GM18519 (cell line): ENCODE data around the gene CDCA7L.
A peak's percentile ranks its signal among the peaks of the same experiment; 100 is the strongest.
"Not testable (repeated sequence)": the region's sequence is repeated elsewhere in the genome, so short reads cannot be mapped to it uniquely, and the experiment has no call there.

Experiments used
- ATAC-seq: cut with Tn5 transposase; IDR thresholded peaks from one replicate; pipeline ENCODE4 v1.9.1; 2021; ENCODE audit warnings: mild to moderate bottlenecking, moderate library complexity; ENCODE audit not compliant: unreplicated experiment, low FRiP score

The CDCA7L gene

DNA sequence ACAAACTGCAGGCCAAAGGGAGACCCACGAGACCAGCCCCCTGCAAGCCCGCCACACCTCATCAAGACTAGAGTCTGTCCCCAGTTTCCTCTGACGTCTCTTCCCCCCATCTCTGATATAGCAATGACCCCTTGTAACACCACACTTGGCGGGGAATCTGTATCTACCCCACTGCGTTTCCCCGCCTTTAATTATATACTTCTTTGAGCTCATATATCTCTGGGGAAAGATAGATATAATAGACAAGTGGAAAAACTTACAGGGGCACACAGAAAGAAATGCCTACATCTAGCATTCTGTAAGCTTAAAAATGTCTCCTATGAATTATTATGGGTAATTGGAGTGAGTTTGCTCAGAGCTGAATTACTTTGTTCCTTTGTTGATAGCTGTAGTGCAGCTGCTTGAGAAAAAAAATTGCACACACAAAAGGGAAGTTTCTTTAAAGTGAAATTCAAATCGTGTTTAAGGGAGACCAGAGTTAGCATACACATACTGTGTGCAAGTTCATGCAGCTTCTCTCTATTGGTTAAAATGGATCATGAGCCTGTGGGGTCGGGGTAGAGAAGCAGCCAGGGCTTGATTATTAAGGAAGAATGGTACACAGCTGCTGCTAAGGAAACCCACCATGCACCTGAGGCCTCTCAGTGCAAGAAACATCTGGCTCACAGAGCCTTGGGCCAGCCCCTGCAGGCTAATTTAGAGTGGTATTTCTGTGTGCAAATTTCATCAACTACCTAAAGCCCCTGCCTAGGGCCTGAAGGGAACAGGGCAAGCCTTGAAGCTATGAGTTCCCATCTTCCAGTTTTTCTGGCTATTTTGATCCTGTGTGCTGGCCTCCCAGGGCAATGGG lies 32.5 kb downstream of the CDCA7L start:
- ATAC-seq = no peak

DNA sequence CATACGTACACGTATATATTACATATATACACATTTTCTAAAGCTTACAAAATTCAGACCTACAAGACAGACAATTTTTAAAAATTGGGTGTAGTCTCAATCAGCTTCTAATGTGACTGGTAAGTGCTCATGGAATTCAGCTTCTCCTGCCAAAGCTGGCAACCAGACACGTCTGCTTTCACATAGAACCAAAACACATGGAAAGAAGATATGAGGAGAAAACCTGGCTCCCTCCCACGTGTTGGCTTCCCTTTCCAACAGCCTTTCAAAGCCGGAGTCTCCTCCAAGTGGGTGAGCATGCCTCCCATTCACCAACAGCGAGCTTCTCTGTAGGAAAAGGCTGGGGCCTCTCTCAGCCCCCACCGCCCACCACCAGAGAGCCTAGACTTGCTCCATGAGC lies 33.4 kb downstream of the CDCA7L start:
- ATAC-seq = no peak

DNA sequence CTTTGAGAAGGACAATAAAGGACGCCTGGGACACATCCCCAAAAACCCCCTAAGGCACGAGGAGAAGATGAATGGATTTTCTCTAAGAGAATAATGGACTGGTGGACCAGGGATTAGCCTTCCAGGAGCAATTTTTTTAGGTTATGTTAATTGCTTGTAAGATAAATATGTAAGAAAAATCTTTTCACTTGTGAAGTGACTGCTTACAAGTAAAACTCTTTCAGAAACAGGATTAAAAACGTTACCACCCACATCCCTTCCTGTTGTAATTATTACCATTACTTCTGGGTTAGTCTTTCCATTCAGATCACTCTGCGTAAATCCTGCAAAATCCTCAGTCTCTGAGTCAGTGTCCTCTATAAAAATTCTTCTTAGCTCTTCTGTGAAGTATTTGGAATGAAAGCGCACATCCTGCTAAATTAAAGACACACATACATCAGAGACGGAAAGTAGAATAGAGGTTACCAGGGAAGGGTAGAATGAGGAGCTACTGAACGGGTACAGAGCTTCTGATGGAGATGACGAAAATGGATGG lies 34.3 kb downstream of the CDCA7L start:
- ATAC-seq = no peak

DNA sequence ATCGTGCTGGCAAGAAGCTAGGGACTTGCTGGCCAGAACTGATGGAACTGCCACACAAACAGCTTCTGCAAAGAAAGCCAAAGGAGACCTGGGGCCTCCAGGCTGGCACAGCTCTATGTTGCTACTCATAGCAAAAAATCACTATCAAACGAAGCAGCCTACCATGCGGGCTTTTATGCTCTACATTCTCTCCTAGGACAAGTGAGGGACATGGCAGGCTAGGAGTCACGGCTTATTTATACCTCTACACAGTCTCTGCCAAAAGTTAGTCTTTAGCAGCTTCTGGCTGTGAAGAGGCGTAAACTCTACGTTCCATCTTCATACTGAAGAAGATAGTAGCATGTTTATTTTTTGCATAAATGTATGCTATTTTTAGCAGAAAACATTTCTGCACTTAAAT lies 35.4 kb downstream of the CDCA7L start:
- no peak for ATAC-seq

DNA sequence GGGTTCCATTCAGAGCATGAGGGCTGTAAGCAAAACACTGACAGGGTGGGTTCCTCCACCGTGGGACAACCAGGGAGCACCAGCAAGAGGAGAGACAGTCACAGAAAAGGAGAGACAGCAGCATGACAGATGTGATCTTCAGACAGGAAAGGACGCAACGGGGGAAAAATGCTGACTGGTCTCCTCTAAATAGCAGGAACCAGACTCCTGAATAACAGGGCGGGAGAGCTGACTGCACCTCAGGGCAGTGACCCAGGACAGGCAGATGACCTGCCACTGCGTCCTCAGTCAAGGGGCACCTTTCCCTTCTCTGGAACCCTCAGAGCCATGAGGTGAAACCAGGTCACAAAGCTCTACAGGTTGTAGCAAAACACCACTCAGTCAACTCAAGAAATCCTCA lies 37.0 kb downstream of the CDCA7L start:
- ATAC-seq = no peak

DNA sequence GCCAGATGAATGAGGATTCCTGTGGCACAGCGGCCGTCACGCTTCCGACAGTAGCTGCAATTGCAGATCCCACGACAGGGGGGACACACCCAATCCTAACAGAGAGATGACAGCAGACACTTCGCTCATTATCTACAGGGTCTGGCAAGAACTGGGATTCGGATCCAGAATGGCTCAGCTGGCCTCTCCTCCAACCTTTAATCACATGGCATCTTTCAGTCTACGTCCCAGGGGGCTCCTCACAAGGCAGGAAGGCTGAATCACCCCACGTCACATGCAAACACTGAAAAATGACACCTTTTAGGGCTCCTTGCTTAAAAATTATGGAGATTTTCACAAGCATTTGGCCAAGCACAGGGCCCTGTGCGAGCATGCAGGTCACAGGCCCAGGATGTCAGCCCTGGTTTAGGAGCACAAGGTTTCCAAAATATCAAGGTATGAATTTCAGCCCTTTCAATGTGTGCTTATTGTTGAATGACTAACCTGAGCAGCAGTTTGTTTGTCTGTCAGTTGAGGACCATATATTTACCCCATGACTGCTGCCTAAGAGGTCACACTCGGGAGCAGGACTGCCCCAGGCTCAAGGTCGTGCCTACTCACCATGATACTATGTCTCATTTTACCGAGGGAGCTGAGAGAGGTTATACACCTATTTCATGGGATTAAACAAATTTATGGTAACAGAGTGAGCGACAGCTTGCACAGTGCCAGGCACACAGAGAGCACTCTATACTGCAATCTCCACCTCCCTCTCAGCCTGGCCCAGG lies 42.5 kb downstream of the CDCA7L start:
- no peak for ATAC-seq

DNA sequence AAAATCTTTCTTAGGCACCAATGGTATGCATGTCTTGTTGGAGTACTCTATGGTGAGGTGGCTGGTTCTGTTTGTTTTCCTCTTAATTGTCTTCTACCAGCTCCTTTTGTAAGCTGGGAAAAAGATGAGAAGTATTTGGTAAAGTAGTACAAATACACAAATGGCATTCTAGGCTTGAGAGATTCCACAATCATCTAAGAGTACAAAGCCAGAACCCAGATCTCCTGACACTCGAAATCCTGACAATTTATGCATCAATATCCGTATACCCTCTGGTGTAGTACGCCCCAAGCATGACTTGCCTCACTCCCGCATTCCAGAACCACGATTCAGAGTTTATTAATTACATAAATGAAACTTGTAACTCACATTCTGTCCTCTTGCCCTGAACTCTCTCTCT lies 43.5 kb downstream of the CDCA7L start:
- ATAC-seq = no peak

DNA sequence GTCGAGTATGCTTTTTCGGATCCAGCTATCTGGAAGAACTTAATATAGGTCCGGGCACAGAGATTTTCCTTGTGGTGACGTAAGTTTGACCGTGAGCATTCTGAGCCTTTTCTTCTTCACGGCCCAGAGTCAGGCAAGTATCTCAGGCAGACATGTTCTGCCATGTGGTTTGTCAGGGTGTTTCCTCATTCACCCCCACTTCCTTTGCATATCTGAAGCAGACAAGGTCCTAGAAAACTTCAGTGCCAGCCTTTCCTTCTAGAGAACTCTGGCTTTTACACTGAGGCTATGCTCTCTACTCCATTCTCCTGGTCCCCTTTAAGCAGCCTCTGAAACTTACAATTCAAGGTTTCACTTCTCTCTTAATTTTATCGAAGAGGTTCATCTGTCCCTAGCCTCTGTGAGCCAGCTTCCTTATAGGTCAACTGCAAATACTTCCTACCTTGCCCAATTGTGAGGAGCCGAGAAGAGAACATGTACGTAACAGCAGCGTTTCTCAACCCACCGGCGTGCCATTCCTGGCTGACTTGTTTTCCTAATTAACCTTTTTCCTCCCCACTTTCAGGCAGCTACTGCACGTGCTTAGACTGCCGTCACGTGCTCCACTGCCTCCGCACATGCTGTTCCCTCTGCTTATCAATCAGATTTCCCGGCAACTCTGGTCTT lies 47.3 kb downstream of the CDCA7L start:
- peak; percentile 94 for ATAC-seq

DNA sequence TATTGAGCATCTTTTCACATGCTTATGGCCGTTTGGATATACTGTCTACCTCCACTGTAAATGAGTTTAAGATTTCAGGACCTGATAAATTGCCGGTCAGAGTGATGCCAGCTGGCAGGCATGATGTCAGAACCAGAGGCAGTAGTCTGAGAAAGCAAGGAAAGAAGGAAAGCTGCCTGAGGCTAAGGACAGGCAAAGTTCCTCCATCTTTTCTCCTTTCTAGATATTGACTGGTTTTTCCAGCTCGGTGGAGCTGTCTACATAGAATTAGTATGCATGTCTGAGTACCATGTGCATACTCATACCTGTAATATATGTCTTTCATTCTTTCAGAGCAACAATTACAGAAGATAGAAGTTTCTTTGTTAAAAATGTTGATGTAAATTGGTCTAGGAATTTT lies 52.3 kb downstream of the CDCA7L start:
- no peak for ATAC-seq

DNA sequence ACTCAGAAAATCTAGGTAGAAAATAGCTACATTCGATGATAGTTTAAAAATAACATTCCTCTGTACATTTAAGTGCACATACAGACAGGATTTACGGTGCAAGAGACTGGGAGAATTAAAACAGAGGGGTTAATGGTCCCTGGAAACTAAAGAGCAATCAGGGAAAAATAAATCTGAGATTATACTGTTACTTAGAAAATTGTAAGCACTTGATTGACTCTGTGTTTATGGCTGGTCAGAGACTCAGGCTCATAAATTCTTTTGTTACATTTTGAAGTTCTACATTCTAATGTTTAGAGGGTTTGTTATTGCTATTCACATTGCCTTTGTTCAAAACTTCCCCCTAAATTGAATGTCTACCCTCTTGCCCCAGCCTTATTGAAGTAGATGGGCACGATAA lies 54.4 kb downstream of the CDCA7L start:
- ATAC-seq = no peak

DNA sequence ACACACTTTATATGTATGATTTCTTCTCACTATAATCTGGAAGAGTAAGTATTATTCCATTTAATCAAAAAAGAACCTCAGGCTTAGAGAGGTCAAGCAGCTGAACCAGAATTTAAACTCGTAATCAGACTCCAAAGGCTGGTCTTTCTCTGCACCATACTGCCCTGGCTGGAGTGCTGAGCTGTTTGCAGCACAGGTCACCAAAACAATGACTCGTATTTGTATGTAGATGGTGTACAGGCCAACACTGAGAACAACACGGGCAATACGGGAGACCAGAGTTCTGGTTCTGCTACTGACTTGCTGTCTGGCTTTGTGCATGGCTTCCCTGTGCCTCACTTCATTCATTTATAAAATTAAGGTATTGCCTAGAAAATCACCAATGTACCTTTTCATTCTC lies 57.9 kb downstream of the CDCA7L start:
- ATAC-seq = no peak

DNA sequence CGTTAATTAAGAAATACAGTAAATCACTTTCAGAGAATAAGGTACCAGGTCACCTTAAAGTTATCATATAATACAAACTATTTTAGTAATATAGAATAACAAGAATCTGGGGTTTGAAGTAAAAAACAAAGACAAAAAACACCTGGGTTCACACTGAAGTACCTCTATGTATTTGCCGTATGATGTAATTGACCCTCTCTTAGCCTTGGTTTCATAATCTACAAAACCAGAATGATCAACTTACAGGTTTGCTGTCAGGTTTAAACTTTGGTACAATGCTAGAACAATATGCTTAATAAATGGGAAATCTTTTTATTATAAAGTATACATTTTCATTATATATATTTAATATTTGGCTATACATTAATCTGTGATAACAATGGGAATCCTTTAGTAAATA lies 58.3 kb downstream of the CDCA7L start:
- no peak for ATAC-seq

DNA sequence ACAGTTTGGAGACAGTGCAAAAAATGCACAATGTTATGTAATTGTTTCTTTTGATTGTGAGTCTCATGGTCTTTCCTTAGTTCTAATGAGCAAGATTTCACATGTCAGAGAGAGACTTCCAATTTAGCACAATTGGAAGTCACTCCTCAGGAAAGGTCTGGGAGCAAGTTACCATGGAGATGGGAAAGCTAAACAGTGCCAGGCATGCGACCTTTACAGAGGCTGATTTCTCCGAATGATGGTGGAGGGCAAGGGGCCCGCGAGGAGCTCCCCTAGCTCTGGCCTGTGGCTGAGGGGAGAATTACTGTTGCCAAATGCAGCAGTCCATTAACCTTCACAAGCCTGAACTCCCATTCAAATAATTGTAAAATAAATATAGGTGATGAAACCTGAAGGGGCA lies 59.3 kb downstream of the CDCA7L start:
- no peak for ATAC-seq

DNA sequence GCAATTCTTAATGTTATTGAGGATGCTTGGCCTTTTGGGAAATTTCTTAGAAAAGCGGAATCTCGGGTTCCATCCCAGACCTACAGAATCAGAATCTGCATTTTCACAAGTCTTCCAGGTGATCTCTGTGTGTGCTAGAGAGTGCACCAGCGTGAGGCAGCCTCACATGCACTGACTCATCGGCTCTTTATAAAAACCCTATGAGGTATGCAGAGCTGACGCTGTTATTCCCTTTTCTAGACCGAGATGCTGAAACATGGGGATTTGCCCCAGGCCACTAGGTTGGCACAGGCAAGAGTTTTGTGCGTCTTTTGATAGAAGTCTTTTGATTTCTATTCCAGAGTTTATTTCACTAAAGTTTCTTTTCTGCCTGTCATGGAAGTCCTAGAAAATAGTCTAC lies 61.2 kb downstream of the CDCA7L start:
- ATAC-seq = no peak

DNA sequence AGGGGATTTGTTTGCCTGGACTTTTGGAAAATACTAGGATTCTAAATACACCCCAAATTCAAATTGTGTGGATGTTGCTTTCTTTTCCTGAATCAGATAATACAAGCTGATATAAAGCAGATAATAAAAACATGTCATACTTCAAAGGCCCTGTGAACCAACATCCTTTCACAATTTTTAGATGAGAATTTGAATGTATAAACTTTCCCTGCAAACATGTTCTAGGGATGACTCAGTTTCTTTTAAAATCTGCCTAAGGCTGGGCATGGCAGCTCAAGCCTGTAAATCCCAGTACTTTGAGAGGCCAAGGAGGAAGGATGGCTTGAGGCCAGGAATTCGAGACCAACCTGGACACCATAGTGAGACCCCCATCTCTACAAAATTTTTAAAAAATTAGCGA lies 62.2 kb downstream of the CDCA7L start:
- ATAC-seq = not testable (repeated sequence)

DNA sequence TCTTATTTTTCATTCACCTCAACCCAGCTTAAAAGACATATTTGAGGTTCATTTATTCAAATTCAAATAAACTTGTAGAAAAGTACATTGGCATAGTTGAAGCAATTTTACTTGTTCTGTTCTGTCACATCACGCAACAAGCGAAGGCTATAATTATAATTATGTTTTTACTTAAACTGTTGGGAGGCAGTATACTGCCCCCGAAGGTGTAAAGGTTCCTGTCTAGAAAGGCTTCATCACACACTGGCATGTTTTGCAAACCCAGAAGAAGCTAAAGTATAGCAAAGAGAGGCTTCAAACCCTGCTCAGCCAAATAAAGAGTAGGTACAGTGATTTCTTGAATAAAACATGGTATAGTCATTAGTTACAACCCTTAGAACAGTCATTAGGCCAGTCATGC lies 62.6 kb downstream of the CDCA7L start:
- ATAC-seq = no peak

DNA sequence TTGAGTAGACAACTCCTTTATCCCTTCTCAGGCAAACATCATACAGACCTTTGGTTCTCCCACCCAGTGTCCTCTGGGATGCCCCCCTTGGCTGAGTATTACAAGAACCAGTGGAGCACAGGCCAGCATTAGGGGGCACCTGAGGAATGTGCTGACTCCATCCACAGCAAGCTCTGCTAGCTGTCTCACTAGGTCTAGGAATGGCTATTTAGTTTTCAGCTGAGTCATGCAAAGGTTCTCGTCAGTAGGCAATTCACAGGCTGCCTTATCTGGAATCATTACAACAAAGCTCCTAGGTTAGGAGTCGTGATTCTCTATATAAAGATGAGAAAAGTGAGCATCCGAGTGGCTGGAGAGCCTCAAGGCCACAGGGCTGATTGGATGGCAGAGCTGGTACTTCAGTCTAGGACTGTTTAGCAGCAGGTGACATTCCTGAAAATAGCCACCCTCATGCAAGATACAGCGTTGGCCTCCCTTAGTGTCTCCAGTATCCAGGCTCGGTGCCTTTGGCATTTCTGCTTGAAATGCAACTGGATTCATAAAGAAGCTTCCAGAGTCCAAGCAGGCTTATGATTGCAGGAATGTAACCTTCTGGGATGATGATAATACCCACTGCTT lies 75.8 kb downstream of the CDCA7L start:
- ATAC-seq = no peak

DNA sequence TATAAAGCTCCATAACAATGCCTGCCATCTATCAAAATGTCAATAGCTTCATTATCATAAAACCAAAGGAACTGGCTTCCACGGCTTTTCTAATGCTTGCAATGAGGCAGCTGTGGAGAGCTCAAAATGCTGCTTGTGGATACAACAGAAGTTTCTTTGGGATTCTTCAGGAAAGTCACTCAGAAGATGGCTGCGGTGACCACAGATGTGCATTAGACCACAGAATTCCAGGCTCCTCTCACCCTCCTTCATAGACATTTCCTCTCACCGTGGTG lies 77.2 kb downstream of the CDCA7L start:
- ATAC-seq = no peak

DNA sequence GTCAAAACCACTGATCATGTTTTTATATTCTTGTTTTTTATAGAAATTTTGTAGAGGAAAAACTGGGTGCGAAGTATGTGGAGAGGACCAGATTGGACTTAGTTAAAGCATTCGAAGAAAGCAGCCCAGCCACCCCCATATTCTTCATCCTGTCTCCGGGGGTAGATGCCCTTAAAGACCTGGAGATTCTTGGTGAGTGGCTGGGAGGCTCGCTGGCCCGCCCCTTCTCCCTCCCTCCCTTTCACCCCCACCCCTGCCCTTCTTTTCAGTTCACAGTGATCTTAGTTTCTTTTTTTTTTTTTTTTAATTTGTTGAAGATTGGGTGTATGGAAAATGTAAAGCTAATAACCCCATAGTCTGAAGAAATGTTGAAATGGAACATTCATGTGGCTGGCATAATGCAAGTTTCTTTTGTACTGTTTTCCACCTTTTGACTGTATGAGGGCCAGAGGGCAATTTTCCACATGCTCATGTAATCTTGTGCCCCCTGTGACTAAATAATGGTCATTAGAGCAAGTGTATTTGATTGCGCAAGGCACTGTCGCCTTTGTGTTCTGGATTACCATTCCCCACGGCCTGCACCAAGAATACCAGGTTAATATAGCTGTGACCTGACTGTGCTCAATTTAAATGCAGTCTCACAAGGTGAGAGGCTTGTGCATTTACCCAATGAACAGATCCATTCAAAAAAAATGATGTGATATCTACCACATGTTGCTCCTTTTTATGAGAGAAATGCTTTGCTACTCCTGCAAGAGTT lies 77.7 kb downstream of the CDCA7L start:
- ATAC-seq = no peak

DNA sequence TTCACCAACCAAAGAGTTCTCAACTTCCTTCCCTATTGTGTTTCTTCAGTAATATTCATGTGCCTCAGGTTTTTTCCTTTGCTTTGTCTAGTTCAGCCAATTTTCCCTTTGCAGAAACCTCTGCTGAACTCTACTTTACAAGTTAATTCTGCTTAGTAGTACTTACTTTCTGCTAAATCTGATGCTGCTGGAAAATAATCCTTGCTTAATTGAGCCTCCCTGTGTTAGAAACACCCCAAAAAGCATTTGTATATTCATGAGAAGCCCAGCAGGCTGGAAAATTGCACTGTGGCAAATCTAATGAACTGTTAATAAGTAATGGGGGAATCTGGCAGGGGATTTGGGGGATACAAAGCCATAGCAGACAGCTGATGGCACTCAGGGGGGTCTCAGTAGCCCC lies 78.5 kb downstream of the CDCA7L start:
- no peak for ATAC-seq
